Immature natural killer cell (primary cell): ENCODE results near the gene KCNH6. TPM values are rescaled to one million over a fixed set of nuclear protein-coding genes. Genes with fewer than 3 reads are reported as not detected.

Source experiments
- DNase-seq, 3 donors: peaks; one replicate each; pipeline ENCODE4 v3.0.0; 2022; ENCODE audit warnings: mixed read lengths in 1 of 3
- H3K27ac Mint-ChIP-seq, 6 donors: one replicate each; pipeline ENCODE4 v1.8.0; 2020; ENCODE audit warnings: mixed read lengths in 6 of 6, mild to moderate bottlenecking in 5 of 6, inconsistent platforms in 4 of 6, moderate library complexity in 3 of 6
- H3K27me3 Mint-ChIP-seq, 3 donors: one replicate each; pipeline ENCODE4 v1.8.0; 2020 to 2021; ENCODE audit warnings: low read depth in 3 of 3, mild to moderate bottlenecking in 3 of 3, mixed read lengths in 3 of 3, moderate library complexity in 3 of 3, inconsistent platforms in 1 of 3
- H3K36me3 Mint-ChIP-seq, 3 donors: one replicate each; pipeline ENCODE4 v1.8.0; 2020; ENCODE audit warnings: mixed read lengths in 3 of 3, inconsistent platforms in 2 of 3, mild to moderate bottlenecking in 2 of 3
- H3K4me1 Mint-ChIP-seq, 2 donors: one replicate each; pipeline ENCODE4 v1.8.0; 2020; ENCODE audit warnings: inconsistent platforms in 2 of 2, mild to moderate bottlenecking in 2 of 2, mixed read lengths in 2 of 2, moderate library complexity in 1 of 2
- H3K4me3 Mint-ChIP-seq, 5 donors: one replicate each; pipeline ENCODE4 v1.8.0; 2020; ENCODE audit warnings: mild to moderate bottlenecking in 5 of 5, mixed read lengths in 5 of 5, inconsistent platforms in 3 of 5, moderate library complexity in 3 of 5
- H3K9me3 Mint-ChIP-seq, 6 donors: one replicate each; pipeline ENCODE4 v1.8.0; 2020; ENCODE audit warnings: mild to moderate bottlenecking in 6 of 6, mixed read lengths in 6 of 6, inconsistent platforms in 4 of 6, moderate library complexity in 3 of 6
- polyA plus RNA-seq, 3 donors: library from polyadenylated mRNA; unstranded; fragments of 300-500 nt; fragmentation: Illumina TruSeq; gene quantifications; one replicate each; pipeline ENCODE4 v1.2.3, GENCODE V29; 2021

Gene KCNH6
- polyA plus RNA-seq, 3 donors from 2014 or later: not detected

GRCh38 chr17:63550817-63551639, 27.9 kb downstream of the KCNH6 start:
- Mint-ChIP-seq H3K4me3 (peak overlapping the region; percentile 91 to 99 (median 99)), H3K27me3 (peaks cover 0 to 14% (median 5%) of the 10 kb centered on the region in 3 donors), H3K9me3 (no peaks in the 10 kb centered on the region), H3K27ac (peak overlapping the region; percentile 92 to 98 (median 98)), H3K36me3 (no peaks in the 10 kb centered on the region), H3K4me1 (peaks cover 61 to 62% of the 10 kb centered on the region in 2 donors)
- no peak for DNase-seq

DNA sequence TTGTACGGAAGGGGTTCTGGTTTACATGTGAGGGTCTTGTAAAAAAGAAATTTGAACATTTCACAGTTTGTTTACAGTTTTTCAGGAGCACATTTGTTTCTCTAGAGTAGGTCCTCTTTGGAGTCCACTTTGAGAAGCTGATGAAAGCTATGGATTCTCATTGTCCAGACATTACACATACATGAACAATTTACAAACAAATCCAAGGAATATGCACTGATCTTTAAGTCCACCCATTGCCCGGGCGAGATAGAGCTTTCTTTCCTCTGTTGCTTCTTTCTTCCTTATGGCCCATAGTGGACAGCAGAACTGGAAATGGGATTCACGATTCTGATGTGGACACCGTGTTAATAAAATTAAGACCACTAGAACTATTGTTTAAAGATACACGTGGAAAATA, 29.1 kb downstream of the KCNH6 start:
- DNase-seq: no peak
- peak overlapping the region; percentile 91 to 99 (median 99) for H3K4me3 Mint-ChIP-seq
- no peaks in the 10 kb centered on the region for H3K9me3 Mint-ChIP-seq
- peaks cover 0 to 12% (median 5%) of the 10 kb centered on the region in 3 donors for H3K27me3 Mint-ChIP-seq
- peaks cover 70% of the 10 kb centered on the region in 2 donors for H3K4me1 Mint-ChIP-seq
- H3K36me3 Mint-ChIP-seq: no peaks in the 10 kb centered on the region
- peak overlapping the region; percentile 7 to 98 (median 89) for H3K27ac Mint-ChIP-seq

- Mint-ChIP-seq H3K9me3 (no peaks in the 10 kb centered on the region), H3K4me3 (no peak overlapping the region), H3K27ac (peak overlapping the region in 1 of 6 donors; percentile 25), H3K36me3 (no peaks in the 10 kb centered on the region), H3K4me1 (peaks cover 69 to 86% of the 10 kb centered on the region in 2 donors), H3K27me3 (peaks cover 0 to 5% (median 0%) of the 10 kb centered on the region in 3 donors)
- DNase-seq: no peak
These were observed 32.5 kb downstream of the KCNH6 start for GRCh38 chr17:63555500-63556156.

DNA sequence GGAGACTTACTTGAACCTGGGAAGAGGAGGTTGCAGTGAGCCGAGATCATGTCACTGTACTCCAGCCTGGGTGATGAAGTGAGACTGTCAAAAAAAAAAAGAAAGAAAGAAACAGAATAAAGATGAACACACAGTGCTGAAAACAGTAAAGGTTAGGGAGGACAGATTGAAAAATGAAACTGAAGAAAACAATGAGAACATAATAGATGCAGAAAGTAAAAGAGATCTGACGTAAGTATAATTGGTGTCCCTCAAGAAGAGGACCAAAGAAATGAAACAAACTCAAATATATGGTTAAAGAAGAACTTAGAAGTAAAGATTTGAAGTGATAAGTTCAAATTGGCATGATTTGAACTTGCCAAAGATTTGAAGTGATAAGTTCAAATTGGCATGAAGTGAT, 34.3 kb downstream of the KCNH6 start:
- Mint-ChIP-seq H3K36me3 (no peaks in the 10 kb centered on the region), H3K4me3 (peak overlapping the region in 1 of 5 donors; percentile 0), H3K27ac (peak overlapping the region in 5 of 6 donors; percentile 1 to 46 (median 37)), H3K27me3 (no peaks in the 10 kb centered on the region), H3K4me1 (peaks cover 72 to 87% of the 10 kb centered on the region in 2 donors), H3K9me3 (no peaks in the 10 kb centered on the region)
- DNase-seq: no peak

DNA sequence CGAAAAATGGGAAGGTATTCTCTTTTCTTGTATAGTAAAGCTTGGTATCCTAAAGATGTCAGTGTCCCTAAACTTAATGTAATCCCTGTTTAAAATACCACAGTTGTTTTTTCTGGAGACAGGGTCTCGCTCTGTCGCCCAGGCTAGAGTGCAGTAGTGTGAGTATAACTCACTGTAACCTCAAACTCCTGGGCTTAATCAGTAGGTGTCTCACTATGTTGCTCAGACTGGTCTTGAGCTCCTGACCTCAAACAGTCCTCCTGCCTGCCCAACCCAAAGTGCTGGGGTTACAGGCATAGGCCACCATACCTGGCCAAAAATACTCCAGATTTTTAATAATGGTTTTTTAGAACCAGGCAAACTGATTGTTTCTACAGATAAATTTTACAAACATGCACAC, 35.3 kb downstream of the KCNH6 start:
- Mint-ChIP-seq H3K27me3 (peaks cover 0 to 2% (median 0%) of the 10 kb centered on the region in 3 donors), H3K4me1 (peaks cover 70 to 87% of the 10 kb centered on the region in 2 donors), H3K27ac (peak overlapping the region in 1 of 6 donors; percentile 22), H3K9me3 (no peaks in the 10 kb centered on the region), H3K4me3 (no peak overlapping the region), H3K36me3 (no peaks in the 10 kb centered on the region)
- no peak for DNase-seq

DNA sequence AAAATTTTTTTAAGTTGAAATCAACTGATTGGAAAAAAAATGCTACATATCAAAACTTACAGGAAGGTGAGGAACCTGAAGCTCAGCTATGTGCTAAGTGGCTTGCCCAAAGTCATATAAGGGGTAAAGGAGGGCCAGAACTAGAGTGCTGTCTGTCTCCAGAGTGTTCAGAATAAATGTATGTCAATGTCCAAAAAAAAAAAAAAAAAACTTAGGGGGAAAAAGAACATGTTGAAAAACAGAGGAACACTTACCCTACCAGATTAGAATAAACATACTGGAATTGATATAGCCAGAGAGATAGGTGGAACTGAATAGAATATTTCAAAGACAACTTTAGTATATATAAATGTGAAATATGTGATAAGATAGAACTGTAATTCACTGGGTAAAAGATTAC, 38.7 kb downstream of the KCNH6 start:
- Mint-ChIP-seq H3K4me3 (no peak overlapping the region), H3K4me1 (peaks cover 56 to 90% of the 10 kb centered on the region in 2 donors), H3K27ac (peak overlapping the region; percentile 8 to 86 (median 68)), H3K27me3 (peaks cover 0 to 2% (median 0%) of the 10 kb centered on the region in 3 donors), H3K36me3 (no peaks in the 10 kb centered on the region), H3K9me3 (no peaks in the 10 kb centered on the region)
- DNase-seq: no peak

GRCh38 chr17:63563339-63563738, 40.2 kb downstream of the KCNH6 start:
- Mint-ChIP-seq H3K27ac (peak overlapping the region in 3 of 6 donors; percentile 23 to 64 (median 52)), H3K4me1 (peaks cover 51 to 90% of the 10 kb centered on the region in 2 donors), H3K27me3 (peaks cover 0 to 2% (median 0%) of the 10 kb centered on the region in 3 donors), H3K4me3 (peak overlapping the region in 2 of 5 donors; percentile 20 to 38), H3K9me3 (no peaks in the 10 kb centered on the region), H3K36me3 (no peaks in the 10 kb centered on the region)
- DNase-seq: no peak

DNA sequence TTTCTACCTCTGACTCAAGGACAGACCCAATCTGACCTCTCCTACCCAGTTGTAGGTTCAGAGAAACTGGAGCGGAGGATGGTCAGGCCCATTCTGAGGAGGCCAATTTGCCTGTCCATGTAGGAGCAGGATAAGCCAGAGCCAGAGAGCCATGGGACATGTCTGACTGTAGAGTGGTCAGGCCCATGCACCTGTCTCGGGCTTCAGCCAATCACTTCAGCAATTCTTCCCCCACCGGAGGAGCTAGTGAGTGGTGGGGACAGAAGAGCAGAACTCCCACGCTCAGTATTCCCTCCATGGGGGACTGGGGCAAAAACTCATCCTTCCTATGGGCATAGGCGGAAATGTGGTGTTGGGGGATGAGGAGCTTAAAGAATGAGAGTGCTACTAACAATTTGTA, 41.4 kb downstream of the KCNH6 start:
- Mint-ChIP-seq H3K4me1 (peaks cover 56 to 96% of the 10 kb centered on the region in 2 donors), H3K36me3 (no peaks in the 10 kb centered on the region), H3K9me3 (no peaks in the 10 kb centered on the region), H3K27me3 (peaks cover 0 to 2% (median 0%) of the 10 kb centered on the region in 3 donors), H3K4me3 (no peak overlapping the region), H3K27ac (peak overlapping the region in 2 of 6 donors; percentile 2 to 68)
- no peak for DNase-seq

DNA sequence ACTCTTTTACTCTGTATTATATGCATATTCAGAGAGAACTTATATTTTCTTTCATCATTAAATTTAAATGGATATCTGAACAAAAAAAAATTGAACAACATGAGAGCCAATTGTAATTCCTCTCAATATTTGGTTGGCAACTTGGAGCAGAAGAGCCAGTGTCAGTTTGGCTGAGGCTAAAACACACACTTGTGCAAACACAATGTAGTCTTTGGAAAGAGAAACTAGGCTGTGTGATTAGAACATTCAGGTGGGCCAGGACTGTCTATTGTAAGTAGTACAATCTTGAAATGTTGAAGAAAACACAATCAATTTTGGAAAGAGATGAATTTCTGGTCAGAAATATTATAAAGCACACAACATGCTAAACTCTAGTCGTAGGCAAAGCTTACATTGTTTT, 44.1 kb downstream of the KCNH6 start:
- peaks cover 50 to 96% of the 10 kb centered on the region in 2 donors for H3K4me1 Mint-ChIP-seq
- DNase-seq: no peak
- H3K27me3 Mint-ChIP-seq: peaks cover 0 to 2% (median 0%) of the 10 kb centered on the region in 3 donors
- H3K27ac Mint-ChIP-seq: peak overlapping the region in 2 of 6 donors; percentile 5 to 24
- H3K4me3 Mint-ChIP-seq: no peak overlapping the region
- H3K36me3 Mint-ChIP-seq: no peaks in the 10 kb centered on the region
- H3K9me3 Mint-ChIP-seq: no peaks in the 10 kb centered on the region

DNA sequence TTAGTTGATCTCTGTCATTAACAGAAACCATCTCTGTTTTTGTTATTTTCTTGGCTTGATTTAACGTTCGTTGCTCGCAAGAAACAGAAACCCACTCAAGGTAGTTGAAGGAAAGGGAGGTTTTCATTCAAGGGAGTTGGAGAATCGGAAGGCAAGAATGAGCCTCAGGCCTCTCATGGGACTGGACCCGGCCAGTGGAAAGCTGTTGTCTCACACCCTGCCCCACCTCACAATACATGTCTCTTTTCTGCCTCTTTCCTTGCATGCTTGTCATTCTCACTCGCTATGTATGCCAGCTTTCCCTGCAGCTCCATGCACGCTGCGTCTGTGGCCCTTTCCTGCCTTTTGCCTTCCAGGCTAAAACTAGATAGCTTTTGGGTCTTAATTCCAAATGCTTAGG, 45.4 kb downstream of the KCNH6 start:
- Mint-ChIP-seq H3K4me1 (peaks cover 42 to 85% of the 10 kb centered on the region in 2 donors), H3K9me3 (no peaks in the 10 kb centered on the region), H3K27me3 (no peaks in the 10 kb centered on the region), H3K36me3 (no peaks in the 10 kb centered on the region), H3K27ac (peak overlapping the region in 1 of 6 donors; percentile 31), H3K4me3 (no peak overlapping the region)
- DNase-seq: no peak

GRCh38 chr17:63571632-63572310, 48.6 kb downstream of the KCNH6 start:
- Mint-ChIP-seq H3K27ac (peak overlapping the region in 3 of 6 donors; percentile 2 to 40 (median 3)), H3K4me1 (peaks cover 40 to 76% of the 10 kb centered on the region in 2 donors), H3K27me3 (no peaks in the 10 kb centered on the region), H3K4me3 (no peak overlapping the region), H3K36me3 (peaks cover 0 to 6% (median 0%) of the 10 kb centered on the region in 3 donors), H3K9me3 (no peaks in the 10 kb centered on the region)
- no peak for DNase-seq

DNA sequence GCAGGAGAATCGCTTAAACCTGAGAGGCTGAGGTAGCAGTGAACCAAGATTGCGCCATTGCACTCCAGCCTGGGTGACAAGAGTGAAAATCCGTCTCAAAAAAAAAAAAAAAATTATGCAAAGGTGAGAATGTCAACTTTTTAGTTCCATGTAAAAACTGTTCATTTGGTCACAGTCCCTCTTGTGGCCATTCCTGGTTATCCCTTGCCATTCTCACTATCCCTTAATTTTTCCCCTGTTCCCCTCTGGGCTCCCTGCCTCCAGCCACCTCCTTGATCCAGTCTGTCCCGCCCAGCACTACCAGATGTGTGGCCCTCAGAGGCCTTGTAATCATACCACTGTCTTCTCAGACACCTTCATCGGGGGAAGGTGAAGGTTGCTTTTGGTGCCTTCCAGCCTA, 50.5 kb downstream of the KCNH6 start:
- Mint-ChIP-seq H3K36me3 (peaks cover 0 to 6% (median 0%) of the 10 kb centered on the region in 3 donors), H3K9me3 (no peaks in the 10 kb centered on the region)

DNA sequence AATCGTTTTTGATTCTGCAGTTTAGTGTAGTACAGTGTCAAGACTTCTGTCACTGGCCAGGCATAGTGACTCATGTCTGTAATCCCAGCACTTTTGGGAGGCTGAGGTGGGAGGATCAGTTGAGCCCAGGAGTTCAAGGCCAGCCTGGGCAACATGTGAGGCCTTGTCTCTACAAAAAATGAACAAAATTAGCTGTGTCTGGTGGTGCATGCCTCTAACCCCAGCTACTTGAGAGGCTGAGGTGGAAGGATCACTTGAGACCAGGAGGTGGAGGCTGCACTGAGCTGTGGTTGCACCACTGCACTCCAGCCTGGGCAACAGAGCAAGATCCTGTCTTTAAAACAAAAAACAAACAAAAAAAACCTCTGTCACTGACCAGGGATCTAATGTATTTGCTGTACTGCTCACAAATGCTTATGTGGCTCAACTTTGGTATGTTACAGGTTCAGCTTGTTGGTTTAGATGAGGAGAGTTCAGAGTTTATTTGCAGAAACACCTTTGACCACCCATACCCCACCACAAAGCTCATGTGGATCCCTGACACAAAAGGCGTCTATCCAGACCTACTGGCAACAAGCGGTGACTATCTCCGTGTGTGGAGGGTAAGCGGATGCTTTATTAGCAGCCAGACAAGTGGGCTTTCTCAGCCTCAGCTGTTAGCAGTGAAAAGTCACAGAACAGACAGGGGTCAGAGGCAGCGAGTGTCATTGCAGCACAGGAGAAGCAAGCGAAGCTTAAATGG, 55.0 kb downstream of the KCNH6 start:
- H3K4me3 Mint-ChIP-seq: no peak overlapping the region
- H3K27ac Mint-ChIP-seq: peak overlapping the region in 4 of 6 donors; percentile 20 to 71 (median 25)
- no peaks in the 10 kb centered on the region for H3K9me3 Mint-ChIP-seq
- peaks cover 21 to 58% of the 10 kb centered on the region in 2 donors for H3K4me1 Mint-ChIP-seq
- no peak for DNase-seq
- peaks cover 0 to 27% (median 8%) of the 10 kb centered on the region in 3 donors for H3K36me3 Mint-ChIP-seq
- no peaks in the 10 kb centered on the region for H3K27me3 Mint-ChIP-seq

More for the DNA sequence above, 50.5 kb downstream of the KCNH6 start:
- Mint-ChIP-seq H3K27me3 (no peaks in the 10 kb centered on the region), H3K4me3 (no peak overlapping the region), H3K4me1 (peaks cover 39 to 76% of the 10 kb centered on the region in 2 donors), H3K27ac (peak overlapping the region in 2 of 6 donors; percentile 28 to 62)
- DNase-seq: no peak
